PFSK-1 (cell line): ENCODE data around the gene RABIF.

ENCODE experiments used
- FOXP2 ChIP-seq: optimal IDR thresholded peaks from 2 replicates; pipeline ENCODE3; 2011; ENCODE audit warnings: borderline replicate concordance, control low read depth, inconsistent platforms; ENCODE audit not compliant: insufficient read depth; ENCODE audit errors: extremely low read length, extremely low read depth
- POLR2AphosphoS5 ChIP-seq: IDR thresholded peaks from 2 replicates; pipeline ENCODE4 v1.6.1; 2012; ENCODE audit warnings: low read depth, mild to moderate bottlenecking, control low read depth, low read length, moderate library complexity
- SIN3A ChIP-seq: IDR thresholded peaks from 2 replicates; pipeline ENCODE4 v1.6.1; 2012; ENCODE audit warnings: mild to moderate bottlenecking, low read length, moderate library complexity, borderline replicate concordance; ENCODE audit not compliant: insufficient read depth
- TAF1 ChIP-seq: IDR thresholded peaks from 2 replicates; pipeline ENCODE4 v1.6.1; 2012; ENCODE audit warnings: low read length, control low read depth, borderline replicate concordance; ENCODE audit not compliant: insufficient read depth
- TF ChIP-seq, protein P1 (sequence below), 2 experiments: IDR thresholded peaks; 2 replicates each; pipeline versions ENCODE4 v1.6.1 to v1.8.0; 2011 to 2012; ENCODE audit warnings: low read depth in 2 of 2, low read length in 2 of 2, control low read depth in 1 of 2, inconsistent platforms in 1 of 2, mild to moderate bottlenecking in 1 of 2, moderate library complexity in 1 of 2; ENCODE audit not compliant: insufficient read depth in 1 of 2

DNA sequence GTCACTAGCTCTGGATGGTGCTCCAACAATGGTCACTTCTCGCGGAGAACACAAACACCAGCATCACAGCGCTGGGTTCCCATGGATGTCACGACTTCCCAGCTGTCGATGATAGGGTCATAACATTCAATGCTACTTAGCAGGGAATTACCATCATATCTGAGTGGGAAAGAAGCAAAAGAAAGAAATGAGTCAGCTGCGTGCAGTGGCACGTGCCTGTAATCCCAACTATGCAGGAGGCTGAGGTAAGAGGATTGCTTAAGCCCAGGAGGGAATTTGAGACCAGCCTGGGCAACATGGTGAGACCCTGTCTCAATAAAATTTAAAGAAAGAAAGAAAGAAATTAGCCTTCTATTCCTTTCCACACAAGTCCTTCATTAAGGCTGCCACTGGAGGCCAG lies 3.6 kb upstream of the RABIF start:
- TF ChIP-seq TAF1: no peak
- TF ChIP-seq, protein P1, sequence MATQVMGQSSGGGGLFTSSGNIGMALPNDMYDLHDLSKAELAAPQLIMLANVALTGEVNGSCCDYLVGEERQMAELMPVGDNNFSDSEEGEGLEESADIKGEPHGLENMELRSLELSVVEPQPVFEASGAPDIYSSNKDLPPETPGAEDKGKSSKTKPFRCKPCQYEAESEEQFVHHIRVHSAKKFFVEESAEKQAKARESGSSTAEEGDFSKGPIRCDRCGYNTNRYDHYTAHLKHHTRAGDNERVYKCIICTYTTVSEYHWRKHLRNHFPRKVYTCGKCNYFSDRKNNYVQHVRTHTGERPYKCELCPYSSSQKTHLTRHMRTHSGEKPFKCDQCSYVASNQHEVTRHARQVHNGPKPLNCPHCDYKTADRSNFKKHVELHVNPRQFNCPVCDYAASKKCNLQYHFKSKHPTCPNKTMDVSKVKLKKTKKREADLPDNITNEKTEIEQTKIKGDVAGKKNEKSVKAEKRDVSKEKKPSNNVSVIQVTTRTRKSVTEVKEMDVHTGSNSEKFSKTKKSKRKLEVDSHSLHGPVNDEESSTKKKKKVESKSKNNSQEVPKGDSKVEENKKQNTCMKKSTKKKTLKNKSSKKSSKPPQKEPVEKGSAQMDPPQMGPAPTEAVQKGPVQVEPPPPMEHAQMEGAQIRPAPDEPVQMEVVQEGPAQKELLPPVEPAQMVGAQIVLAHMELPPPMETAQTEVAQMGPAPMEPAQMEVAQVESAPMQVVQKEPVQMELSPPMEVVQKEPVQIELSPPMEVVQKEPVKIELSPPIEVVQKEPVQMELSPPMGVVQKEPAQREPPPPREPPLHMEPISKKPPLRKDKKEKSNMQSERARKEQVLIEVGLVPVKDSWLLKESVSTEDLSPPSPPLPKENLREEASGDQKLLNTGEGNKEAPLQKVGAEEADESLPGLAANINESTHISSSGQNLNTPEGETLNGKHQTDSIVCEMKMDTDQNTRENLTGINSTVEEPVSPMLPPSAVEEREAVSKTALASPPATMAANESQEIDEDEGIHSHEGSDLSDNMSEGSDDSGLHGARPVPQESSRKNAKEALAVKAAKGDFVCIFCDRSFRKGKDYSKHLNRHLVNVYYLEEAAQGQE (IDR thresholded peaks at IDR 0.05; ENCODE audit: insufficient read depth in 1 of 2, low read depth in 2 of 2, low read length in 2 of 2): no peak
- TF ChIP-seq SIN3A: no peak
- no peak for TF ChIP-seq POLR2AphosphoS5
- no peak for TF ChIP-seq FOXP2
